ENCODE results near the gene ASTN2. TPM values are rescaled to one million over a fixed set of nuclear protein-coding genes. Genes with fewer than 3 reads are reported as not detected.

The ASTN2 gene
- total RNA-seq, 1 donor from 2014 or later: 13.6 TPM

DNA sequence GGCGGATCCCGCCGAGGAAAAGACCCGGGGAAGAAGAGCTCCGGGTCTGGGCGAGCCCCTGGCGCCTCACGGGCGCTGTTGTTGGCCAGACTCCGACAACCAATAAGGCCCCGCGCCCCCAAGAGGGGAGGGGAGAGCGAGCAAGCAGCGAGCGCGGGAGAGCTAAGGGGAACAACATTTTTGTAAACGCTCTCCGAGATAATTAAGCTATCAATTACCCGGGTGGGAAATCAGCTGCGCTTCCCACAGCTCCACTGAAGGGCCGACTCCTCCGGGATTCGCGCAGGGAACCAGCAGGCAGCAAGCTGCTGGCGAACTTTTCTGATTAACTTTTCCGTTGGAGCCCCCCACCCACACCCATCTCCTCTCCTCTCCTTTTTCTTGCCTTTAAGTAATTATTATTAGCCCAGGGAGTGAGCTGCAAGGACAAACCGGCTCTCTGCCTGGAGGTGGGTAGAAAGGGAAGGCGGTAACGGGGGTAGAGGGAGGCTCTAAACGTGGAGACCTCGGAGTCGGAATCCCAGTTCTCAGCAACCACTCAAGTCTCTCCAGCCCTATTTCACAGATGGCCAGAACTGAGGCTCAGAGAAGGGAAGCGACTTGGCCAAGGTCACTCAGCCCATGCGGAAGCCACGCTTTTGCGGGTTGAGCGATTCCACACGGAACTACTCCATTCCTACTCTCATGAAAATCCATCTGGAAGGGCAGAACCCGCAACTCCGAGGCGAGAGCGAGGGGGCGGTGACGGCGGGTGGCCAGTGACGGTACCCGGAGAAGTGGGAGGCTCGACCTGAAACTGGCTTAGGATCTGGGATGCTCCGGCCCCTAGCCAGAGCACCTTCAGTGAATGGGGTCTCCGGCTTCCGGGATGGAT is 1.3 kb downstream of the ASTN2 start:
- no peak for FAIRE-seq
- no peak overlapping the region for H3K27ac Mint-ChIP-seq (ENCODE audit: unreplicated experiment)
- no peak for DNase-seq (ENCODE audit: low read depth)
- Histone ChIP-seq H3K4me3 (ENCODE audit: insufficient read depth, low read depth, low read length) (peak overlapping the region; percentile 42), H3K4me1 (ENCODE audit: insufficient read depth, low read length) (no peaks in the 10 kb centered on the region), H3K27ac (ENCODE audit: low read depth, low read length) (no peak overlapping the region), H3K36me3 (ENCODE audit: insufficient read depth, low read length) (no peaks in the 10 kb centered on the region), H4K20me1 (ENCODE audit: insufficient read depth, low read length) (no peaks in the 10 kb centered on the region), H3K4me2 (ENCODE audit: low read length) (peak overlapping the region; percentile 84), H3K27me3 (ENCODE audit: insufficient read depth, low read length) (peaks cover 46% of the 10 kb centered on the region), H3K9ac (ENCODE audit: low read length) (no peak overlapping the region), H3K9me3 (ENCODE audit: insufficient read depth, low read depth, low read length) (no peaks in the 10 kb centered on the region), H2AFZ (ENCODE audit: low read depth, low read length) (peak overlapping the region; percentile 66), H3K79me2 (ENCODE audit: insufficient read depth, low read length) (no peaks in the 10 kb centered on the region)
- no peaks in the 10 kb centered on the region for H3K9me3 Mint-ChIP-seq (ENCODE audit: unreplicated experiment)
- peaks cover 27% of the 10 kb centered on the region for H3K27me3 Mint-ChIP-seq (ENCODE audit: low read depth, unreplicated experiment)
- H3K36me3 Mint-ChIP-seq (ENCODE audit: low read depth, unreplicated experiment): no peaks in the 10 kb centered on the region
- H3K4me1 Mint-ChIP-seq (ENCODE audit: low read depth, unreplicated experiment): no peaks in the 10 kb centered on the region
- TF ChIP-seq EZH2 (IDR thresholded peaks at IDR 0.05; ENCODE audit: insufficient read depth, low read length): peak; percentile 81
- TF ChIP-seq, protein P1, sequence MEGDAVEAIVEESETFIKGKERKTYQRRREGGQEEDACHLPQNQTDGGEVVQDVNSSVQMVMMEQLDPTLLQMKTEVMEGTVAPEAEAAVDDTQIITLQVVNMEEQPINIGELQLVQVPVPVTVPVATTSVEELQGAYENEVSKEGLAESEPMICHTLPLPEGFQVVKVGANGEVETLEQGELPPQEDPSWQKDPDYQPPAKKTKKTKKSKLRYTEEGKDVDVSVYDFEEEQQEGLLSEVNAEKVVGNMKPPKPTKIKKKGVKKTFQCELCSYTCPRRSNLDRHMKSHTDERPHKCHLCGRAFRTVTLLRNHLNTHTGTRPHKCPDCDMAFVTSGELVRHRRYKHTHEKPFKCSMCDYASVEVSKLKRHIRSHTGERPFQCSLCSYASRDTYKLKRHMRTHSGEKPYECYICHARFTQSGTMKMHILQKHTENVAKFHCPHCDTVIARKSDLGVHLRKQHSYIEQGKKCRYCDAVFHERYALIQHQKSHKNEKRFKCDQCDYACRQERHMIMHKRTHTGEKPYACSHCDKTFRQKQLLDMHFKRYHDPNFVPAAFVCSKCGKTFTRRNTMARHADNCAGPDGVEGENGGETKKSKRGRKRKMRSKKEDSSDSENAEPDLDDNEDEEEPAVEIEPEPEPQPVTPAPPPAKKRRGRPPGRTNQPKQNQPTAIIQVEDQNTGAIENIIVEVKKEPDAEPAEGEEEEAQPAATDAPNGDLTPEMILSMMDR (IDR thresholded peaks at IDR 0.05; ENCODE audit: insufficient read depth, low read depth, low read length): no peak
- peak overlapping the region; percentile 89 for H3K4me3 Mint-ChIP-seq (ENCODE audit: unreplicated experiment)

DNA sequence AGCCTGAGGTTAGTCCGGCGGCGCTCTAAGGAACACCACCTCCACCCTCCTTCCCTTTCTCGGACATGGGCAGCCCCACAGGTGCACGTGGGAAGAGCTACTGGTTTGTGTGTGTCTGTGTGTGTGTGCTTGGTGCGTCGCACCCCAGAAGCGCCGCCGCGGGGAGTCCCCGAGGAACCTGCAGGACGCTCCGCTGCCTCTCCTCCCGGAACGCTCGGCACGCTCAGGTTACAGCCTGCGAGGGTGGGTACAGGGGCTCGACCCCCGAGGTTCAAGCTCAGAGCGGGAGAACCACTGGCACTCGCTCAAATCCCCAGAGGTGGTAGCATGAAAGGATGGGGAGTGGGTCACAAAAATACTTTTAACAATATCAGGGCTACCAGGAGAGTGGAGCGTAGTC is 2.0 kb downstream of the ASTN2 start:
- Mint-ChIP-seq H3K27ac (ENCODE audit: unreplicated experiment) (no peak overlapping the region), H3K36me3 (ENCODE audit: low read depth, unreplicated experiment) (no peaks in the 10 kb centered on the region), H3K9me3 (ENCODE audit: unreplicated experiment) (no peaks in the 10 kb centered on the region), H3K4me3 (ENCODE audit: unreplicated experiment) (peak overlapping the region; percentile 89), H3K4me1 (ENCODE audit: low read depth, unreplicated experiment) (no peaks in the 10 kb centered on the region), H3K27me3 (ENCODE audit: low read depth, unreplicated experiment) (peaks cover 29% of the 10 kb centered on the region)
- no peaks in the 10 kb centered on the region for H3K36me3 ChIP-seq (ENCODE audit: insufficient read depth, low read length)
- H4K20me1 ChIP-seq (ENCODE audit: insufficient read depth, low read length): no peaks in the 10 kb centered on the region
- no peaks in the 10 kb centered on the region for H3K9me3 ChIP-seq (ENCODE audit: insufficient read depth, low read depth, low read length)
- H3K79me2 ChIP-seq (ENCODE audit: insufficient read depth, low read length): no peaks in the 10 kb centered on the region
- no peak overlapping the region for H3K9ac ChIP-seq (ENCODE audit: low read length)
- TF ChIP-seq EZH2 (IDR thresholded peaks at IDR 0.05; ENCODE audit: insufficient read depth, low read length): no peak
- TF ChIP-seq, protein P1 (IDR thresholded peaks at IDR 0.05; ENCODE audit: insufficient read depth, low read depth, low read length): no peak
- no peaks in the 10 kb centered on the region for H3K4me1 ChIP-seq (ENCODE audit: insufficient read depth, low read length)
- DNase-seq (ENCODE audit: low read depth) (no peak), FAIRE-seq (no peak)
- H3K4me3 ChIP-seq (ENCODE audit: insufficient read depth, low read depth, low read length): no peak overlapping the region
- no peak overlapping the region for H2AFZ ChIP-seq (ENCODE audit: low read depth, low read length)
- no peak overlapping the region for H3K27ac ChIP-seq (ENCODE audit: low read depth, low read length)
- peaks cover 46% of the 10 kb centered on the region for H3K27me3 ChIP-seq (ENCODE audit: insufficient read depth, low read length)
- H3K4me2 ChIP-seq (ENCODE audit: low read length): peak overlapping the region; percentile 84
